Measurements from ENCODE around the gene PBOV1. TPM values are rescaled to one million over a fixed set of nuclear protein-coding genes. Genes with fewer than 3 reads are reported as not detected.

Gene PBOV1
- total RNA-seq, 1 experiment from 2014 or later: not detected

Other genes starting within 250 kb of the PBOV1 start
- gene PERP, start 111.1 kb downstream of the PBOV1 start, total RNA-seq (2014; rRNA removed; shearing (Covaris generic)): 39.9 and 60.2 TPM in 2 replicates
- gene ARFGEF3, start 56.6 kb downstream of the PBOV1 start, total RNA-seq (2014; rRNA removed; shearing (Covaris generic)): 4.1 and 4.5 TPM in 2 replicates
- gene SMIM28, start 159.4 kb upstream of the PBOV1 start, total RNA-seq (2014; rRNA removed; shearing (Covaris generic)): not detected in 2 replicates
- 35.0 and 35.1 TPM in 2 replicates for gene HEBP2, start 185.7 kb upstream of the PBOV1 start, total RNA-seq (2014; rRNA removed; shearing (Covaris generic))